HS-27A (cell line): ENCODE results near the gene MOK.

Experiments
- DNase-seq: peaks from one replicate; pipeline ENCODE4 v3.0.0-alpha.2; 2012; ENCODE audit warnings: low read depth, missing footprints

MOK gene

GRCh38 chr14:102225386-102225785 is 79.6 kb downstream of the MOK start:
- DNase-seq = no peak

DNA sequence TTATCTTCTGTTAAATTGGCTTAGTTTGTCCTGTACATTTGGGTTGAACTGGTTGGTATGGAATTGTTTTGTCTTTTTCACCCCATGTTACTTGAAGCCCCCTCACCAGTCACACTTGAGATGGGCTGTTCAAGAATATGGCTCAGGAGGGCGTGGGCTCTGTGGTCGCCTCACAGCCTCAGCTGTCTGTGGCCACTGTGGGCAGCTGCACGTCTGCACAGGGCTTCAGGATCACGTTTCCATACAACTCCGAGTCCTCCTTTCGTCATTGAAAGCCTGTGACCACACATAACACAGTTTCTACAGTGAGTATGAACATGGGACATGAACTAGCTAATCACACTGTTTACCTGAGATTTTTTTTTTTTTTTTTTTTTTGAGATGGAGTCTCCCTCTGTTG is 81.3 kb downstream of the MOK start:
- DNase-seq = no peak

- no peak for DNase-seq
Observed at GRCh38 chr14:102222751-102223150, 82.2 kb downstream of the MOK start.

GRCh38 chr14:102222009-102222575 is 82.9 kb downstream of the MOK start:
- DNase-seq = no peak

- DNase-seq = no peak
Observed at GRCh38 chr14:102221026-102221425, 83.9 kb downstream of the MOK start.

- no peak for DNase-seq
Observed at GRCh38 chr14:102220031-102220430, 84.9 kb downstream of the MOK start.

- no peak for DNase-seq
Observed at GRCh38 chr14:102219316-102219715, 85.6 kb downstream of the MOK start.

DNA sequence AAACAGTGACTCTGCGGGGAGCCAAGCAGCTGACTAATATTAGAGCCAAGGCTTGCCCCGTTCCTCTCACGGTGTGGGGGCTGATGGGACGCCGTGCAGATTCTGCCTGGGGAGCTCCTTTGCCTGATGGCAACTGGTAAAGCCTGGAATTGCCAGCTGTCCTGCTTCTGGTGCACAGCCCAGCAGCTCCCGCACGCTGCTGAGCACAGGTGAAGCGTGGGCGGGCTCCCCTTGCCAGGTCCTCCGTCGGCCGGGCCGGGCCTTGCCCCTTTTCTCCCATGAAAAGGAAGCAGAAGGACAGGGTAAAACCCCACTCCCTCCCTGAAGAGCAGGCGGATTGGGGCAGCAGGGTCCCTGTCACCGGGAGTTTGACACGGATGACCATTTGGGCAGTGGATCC is 86.3 kb downstream of the MOK start:
- DNase-seq = no peak

- no peak for DNase-seq
Observed at GRCh38 chr14:102217987-102218421, 87.0 kb downstream of the MOK start.

- no peak for DNase-seq
Observed at GRCh38 chr14:102217399-102217798, 87.6 kb downstream of the MOK start.

DNA sequence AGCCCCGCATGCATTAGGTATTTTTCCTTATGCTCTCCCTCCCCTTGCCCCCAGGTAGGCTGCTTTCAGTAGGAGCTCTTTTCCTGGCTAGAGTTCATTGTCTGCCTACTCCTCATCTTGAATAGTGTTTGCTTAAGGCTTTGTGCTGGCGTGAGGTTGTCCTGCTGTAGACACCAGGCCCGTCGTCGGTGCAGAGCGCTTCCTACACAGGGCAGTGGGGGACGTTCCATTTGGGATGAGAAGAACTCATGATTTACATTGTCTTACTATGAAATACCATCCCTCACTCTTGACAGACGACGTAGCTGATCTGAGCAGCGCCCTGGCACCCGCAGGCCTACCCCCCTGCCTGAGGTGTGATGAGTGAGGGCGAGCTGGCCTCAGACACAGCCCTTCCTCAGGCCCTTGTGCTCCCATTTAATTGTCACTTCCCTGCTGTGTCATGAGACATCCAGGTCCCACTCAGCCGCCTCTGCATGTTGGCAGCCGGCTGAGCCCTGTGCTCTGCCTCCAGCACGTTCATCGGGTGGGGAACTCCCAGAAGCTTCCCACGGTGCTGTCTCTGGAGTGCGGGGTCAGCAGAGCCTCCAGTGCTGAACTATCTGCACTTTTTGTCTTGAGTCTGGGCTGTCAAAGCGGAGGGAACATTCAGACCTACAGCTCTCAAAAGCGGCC is 89.3 kb downstream of the MOK start:
- DNase-seq = no peak

DNA sequence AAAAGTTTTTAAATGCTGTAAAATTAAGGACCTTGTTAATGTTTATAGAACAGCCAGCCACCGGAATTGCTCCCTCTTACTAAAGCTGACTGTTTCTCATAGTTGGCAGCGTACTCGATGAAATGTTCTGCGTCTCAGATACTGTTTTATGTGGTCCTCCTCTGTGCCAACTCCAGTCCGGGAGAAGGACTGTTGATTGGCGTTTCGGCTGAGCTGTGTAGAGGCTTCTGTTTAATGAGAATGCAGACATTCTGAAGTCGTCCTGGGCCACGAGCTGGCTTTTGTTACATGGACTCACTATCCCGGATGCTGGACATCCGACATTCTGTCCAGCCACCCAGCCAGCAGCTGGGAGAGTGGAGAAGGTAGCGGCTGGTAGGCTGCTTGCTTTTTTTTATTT is 89.9 kb downstream of the MOK start:
- no peak for DNase-seq

DNA sequence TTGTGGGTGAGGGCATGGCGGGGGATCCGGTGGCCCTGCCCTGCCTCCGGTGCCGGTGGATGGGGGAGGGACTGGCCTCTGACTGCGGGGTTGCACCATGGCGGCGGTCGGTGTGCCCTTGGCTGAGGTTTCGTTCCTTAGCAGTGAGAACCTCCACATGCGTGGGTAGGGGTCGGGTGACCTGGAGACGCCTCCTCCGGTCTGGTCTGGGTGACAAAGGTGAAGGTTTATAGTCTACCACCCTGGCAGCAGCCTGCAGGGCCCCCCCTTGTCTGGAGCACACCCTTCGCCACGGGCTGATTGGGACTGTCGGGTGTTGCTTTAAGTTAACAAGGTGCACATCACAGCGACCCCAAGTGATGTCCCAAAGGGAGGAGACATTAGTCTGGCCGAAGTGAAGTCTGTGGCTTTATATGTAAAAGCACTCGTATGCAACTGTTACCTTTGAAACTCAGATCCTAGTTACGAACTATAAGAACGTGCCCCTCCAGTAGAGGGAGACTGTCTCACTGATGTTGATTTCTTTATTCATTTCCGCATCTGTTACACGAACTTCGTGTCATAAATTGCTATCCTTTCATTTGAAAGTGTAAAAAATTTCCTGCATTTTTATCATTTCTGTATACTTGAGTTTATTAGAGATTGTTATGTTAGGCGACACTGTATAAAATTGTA is 90.8 kb downstream of the MOK start:
- DNase-seq = no peak

DNA sequence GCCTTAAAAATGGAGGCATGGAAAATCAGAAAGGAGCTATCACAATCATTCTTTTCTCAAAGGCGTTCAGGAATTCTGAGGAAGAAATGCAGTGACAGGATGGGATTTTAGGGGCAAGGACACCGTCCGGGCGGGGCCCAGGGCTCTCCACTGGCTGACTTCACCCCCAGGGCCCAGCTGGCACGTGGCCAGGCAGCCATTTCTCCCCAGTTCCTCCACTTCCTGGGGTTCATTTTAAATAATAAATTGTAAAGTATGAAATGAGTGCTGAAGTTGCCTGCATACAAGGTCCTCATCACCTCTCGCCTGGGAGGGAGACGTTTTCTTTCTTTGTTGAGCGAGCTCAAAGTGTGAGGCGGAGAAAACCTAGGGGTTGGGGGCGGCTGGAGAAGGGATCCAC is 91.5 kb downstream of the MOK start:
- DNase-seq = no peak

DNA sequence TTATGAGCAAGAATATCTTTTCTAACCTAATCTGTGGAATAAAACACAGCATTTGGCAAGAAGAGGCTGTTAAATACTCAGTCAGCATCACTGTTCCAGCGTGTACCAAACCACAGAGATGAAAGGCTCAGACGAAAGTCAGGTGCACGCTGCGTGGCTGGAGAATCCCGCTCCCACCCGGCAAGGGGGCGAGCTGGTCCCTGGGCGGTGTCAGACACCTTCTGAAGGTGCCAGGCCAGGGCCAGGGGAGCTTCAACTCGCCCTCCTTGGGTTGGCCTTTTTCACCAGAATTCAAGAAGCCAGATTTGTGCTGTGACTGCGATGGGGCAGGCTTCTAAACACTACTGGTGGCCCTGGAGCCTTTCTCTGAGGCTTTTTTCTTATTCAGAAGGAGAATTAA is 92.1 kb downstream of the MOK start:
- DNase-seq = no peak

DNA sequence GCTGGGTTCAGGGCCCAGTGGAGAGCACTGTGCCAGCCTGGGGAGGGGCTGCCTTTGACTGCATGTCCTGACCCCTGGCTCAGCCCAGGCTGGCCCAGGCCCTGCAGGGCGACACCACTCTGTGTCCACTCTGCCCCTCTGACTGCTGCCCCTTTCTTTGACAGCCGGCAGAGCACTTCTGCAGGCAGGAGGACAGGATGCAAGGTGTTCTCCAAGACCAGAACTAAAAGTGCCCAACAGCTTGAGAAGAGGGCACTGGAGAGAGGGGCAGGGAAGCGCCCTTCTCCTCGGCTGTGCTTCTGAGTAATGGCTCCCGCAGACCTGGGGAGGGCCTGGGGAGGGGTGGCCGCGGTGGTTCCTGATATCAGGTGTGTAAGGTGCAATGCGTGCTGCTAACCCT is 92.6 kb downstream of the MOK start:
- DNase-seq = no peak

DNA sequence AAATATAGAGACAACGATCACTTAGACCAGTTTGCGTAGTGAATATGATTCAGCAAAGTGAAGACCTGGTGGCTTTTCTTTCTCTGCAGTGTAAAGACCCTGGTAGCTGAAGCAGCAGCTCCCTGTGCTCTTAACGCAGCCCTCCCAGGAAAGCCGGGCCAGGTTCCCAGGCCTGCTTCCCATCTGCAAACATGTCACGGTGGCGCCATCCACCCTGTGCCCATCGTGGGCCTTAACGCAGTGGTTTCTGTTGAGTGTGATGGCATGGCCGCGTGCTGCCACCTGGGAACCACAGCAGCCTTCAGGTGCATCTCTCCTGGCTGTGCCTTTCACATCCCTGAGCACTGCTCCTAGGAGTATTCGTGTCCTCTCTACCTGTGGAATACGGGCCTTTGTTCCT is 93.7 kb downstream of the MOK start:
- no peak for DNase-seq

- no peak for DNase-seq
Observed at GRCh38 chr14:102210421-102211042, 94.4 kb downstream of the MOK start.

GRCh38 chr14:102209224-102209966 is 95.6 kb downstream of the MOK start:
- no peak for DNase-seq

- DNase-seq = no peak
Observed at GRCh38 chr14:102208741-102209140, 96.2 kb downstream of the MOK start.

DNA sequence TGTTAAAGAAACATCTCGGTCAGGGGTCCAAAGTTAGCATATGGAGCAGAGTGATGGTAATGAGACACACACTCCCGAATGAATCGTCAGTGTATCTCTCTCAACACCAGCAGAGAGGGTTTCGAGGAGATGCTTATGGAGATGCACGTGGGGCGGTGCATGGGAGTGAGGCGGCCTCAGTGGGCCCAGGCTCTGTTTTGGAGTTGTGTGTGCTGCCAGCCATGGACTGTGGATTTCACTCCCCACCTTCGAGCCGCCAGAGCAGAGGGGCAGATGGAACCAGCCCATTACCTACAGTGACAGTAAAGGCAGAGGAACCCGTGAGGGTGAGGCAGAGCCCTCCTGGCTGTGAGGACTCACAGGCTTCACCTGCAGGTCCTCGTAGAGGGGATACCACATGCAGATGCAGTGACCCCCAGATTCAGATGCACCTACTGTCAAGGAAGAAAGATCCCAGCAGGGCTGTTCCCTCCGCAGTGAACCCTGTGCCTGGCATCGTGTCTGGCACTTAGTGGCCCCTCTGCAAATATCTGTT is 97.1 kb downstream of the MOK start:
- no peak for DNase-seq

DNA sequence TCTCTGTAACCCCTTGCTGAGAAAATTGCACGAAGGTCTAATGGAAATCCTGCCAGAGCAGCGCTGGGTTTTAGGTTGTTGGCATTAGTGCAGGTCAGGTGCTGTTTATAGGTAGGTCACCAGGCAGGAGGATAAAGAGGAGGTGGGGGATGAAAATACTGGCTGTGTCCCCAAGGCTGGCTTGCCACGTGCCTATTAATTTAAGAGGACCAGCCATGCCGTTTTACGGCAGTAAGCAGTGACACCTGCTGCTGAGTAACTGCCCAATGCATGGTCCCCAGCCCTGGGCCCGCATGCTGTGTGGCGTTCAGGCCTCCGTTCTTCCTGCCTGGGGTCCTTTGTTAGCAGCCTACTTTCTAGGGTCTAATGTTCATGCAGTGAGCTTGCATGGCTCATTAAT is 98.0 kb downstream of the MOK start:
- DNase-seq = no peak
